Measurements from ENCODE around the gene TGM3.

GRCh38 chr20:2381303-2381702 lies 85.5 kb downstream of the TGM3 start:
- TF ChIP-seq STAT6 (CRISPR knock-in tag; conservative IDR thresholded peaks at IDR 0.05; ENCODE audit: low read depth): no peak
- no peak for TF ChIP-seq ATF1 (CRISPR knock-in tag; IDR thresholded peaks at IDR 0.05)
- no peak for TF ChIP-seq HMGXB4 (CRISPR knock-in tag; IDR thresholded peaks at IDR 0.05)
- TF ChIP-seq ATF3 (CRISPR knock-in tag; conservative IDR thresholded peaks at IDR 0.05): no peak
- no peak for TF ChIP-seq SP1 (CRISPR knock-in tag; conservative IDR thresholded peaks at IDR 0.05)
- TF ChIP-seq CTCF (IDR thresholded peaks at IDR 0.05): no peak
- no peak for TF ChIP-seq ZNF121 (CRISPR knock-in tag; IDR thresholded peaks at IDR 0.05)
- no peak for TF ChIP-seq ETV6 (CRISPR knock-in tag; IDR thresholded peaks at IDR 0.05)
- no peak for TF ChIP-seq ZBTB43 (CRISPR knock-in tag; IDR thresholded peaks at IDR 0.05)
